ENCODE measurements around the gene KAT2B. TPM values are rescaled to one million over a fixed set of nuclear protein-coding genes. Genes with fewer than 3 reads are reported as not detected.

The KAT2B gene
- total and polyA plus RNA-seq, 4 donors: 7.5 to 58.5 (median 16.3) TPM

GRCh38 chr3:20068512-20069177 lies 28.4 kb downstream of the KAT2B start (continued):
- TF ChIP-seq TAF1 (conservative IDR thresholded peaks at IDR 0.05) (no peak), ATF3 (IDR thresholded peaks at IDR 0.05) (no peak), RXRA (IDR thresholded peaks at IDR 0.05) (no peak)

GRCh38 chr3:20069178-20069532 lies 28.9 kb downstream of the KAT2B start:
- DNase-seq (ENCODE audit: low spot score): no peak
- no peak overlapping the region for H3K9ac ChIP-seq (ENCODE audit: low read depth in 1 of 2, low read length in 2 of 2)
- H3K27me3 ChIP-seq (ENCODE audit: control insufficient read depth in 4 of 4, insufficient read depth in 4 of 4, low read length in 3 of 4): no peaks in the 10 kb centered on the region
- peaks cover 0 to 4% (median under 1%) of the 10 kb centered on the region in 4 donors for H3K36me3 ChIP-seq (ENCODE audit: control insufficient read depth in 4 of 4, insufficient read depth in 3 of 4, low read depth in 1 of 4, low read length in 3 of 4)
- no peak overlapping the region for H3K4me3 ChIP-seq (ENCODE audit: low read depth in 1 of 3, low read length in 3 of 3)
- no peaks in the 10 kb centered on the region for H3K9me3 ChIP-seq (ENCODE audit: control insufficient read depth in 4 of 4, low read length in 3 of 4)
- TF ChIP-seq EGR1 (IDR thresholded peaks at IDR 0.05; ENCODE audit: low read depth in 2 of 2): no peak
- no peak for TF ChIP-seq FOXA2 (IDR thresholded peaks at IDR 0.05)
- peaks cover 0 to 12% (median 2%) of the 10 kb centered on the region in 4 donors for H3K4me1 ChIP-seq (ENCODE audit: control insufficient read depth in 4 of 4, insufficient read depth in 4 of 4, low read length in 3 of 4)
- no peak overlapping the region for H3K27ac ChIP-seq (ENCODE audit: low read depth in 1 of 2, low read length in 2 of 2)

DNA sequence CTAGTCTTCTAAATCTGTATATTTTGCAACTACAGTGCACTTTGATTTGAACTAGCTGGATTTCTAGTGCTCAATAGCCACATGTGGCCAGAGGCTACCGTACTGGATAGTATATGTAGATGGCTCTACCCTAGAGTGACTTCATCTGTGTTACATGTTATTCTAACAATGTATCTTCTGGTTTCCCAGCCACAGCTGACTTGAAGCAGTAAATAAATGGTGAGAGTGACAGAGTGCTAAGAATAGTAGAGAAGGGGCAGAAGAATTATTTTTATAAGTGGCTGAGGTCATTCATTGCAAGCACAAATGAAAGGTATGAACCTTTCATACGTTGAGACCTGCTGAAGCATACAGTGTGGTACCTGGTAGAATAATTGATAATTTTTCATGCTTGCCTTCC lies 30.9 kb downstream of the KAT2B start:
- 95% methylated on average over 2 of the region's 2 CpGs for WGBS
- Histone ChIP-seq H3K27me3 (ENCODE audit: control insufficient read depth in 4 of 4, insufficient read depth in 4 of 4, low read length in 3 of 4) (no peaks in the 10 kb centered on the region), H3K9me3 (ENCODE audit: control insufficient read depth in 4 of 4, low read length in 3 of 4) (no peaks in the 10 kb centered on the region), H3K4me1 (ENCODE audit: control insufficient read depth in 4 of 4, insufficient read depth in 4 of 4, low read length in 3 of 4) (peaks cover 0 to 9% (median 0%) of the 10 kb centered on the region in 4 donors), H3K36me3 (ENCODE audit: control insufficient read depth in 4 of 4, insufficient read depth in 3 of 4, low read depth in 1 of 4, low read length in 3 of 4) (peaks cover 0 to 4% (median under 1%) of the 10 kb centered on the region in 4 donors), H3K27ac (ENCODE audit: low read depth in 1 of 2, low read length in 2 of 2) (no peak overlapping the region), H3K4me3 (ENCODE audit: low read depth in 1 of 3, low read length in 3 of 3) (no peak overlapping the region), H3K9ac (ENCODE audit: low read depth in 1 of 2, low read length in 2 of 2) (no peak overlapping the region)
- DNase-seq (ENCODE audit: low spot score): no peak
- TF ChIP-seq CTCF (IDR thresholded peaks at IDR 0.05; ENCODE audit: low read depth, low read length, missing input control) (no peak), TAF1 (conservative IDR thresholded peaks at IDR 0.05) (no peak), NR2F2 (IDR thresholded peaks at IDR 0.05) (no peak), FOXA1 (IDR thresholded peaks at IDR 0.05) (no peak), SP1 (IDR thresholded peaks at IDR 0.05) (no peak), HNF4A (conservative IDR thresholded peaks at IDR 0.05) (no peak)

DNA sequence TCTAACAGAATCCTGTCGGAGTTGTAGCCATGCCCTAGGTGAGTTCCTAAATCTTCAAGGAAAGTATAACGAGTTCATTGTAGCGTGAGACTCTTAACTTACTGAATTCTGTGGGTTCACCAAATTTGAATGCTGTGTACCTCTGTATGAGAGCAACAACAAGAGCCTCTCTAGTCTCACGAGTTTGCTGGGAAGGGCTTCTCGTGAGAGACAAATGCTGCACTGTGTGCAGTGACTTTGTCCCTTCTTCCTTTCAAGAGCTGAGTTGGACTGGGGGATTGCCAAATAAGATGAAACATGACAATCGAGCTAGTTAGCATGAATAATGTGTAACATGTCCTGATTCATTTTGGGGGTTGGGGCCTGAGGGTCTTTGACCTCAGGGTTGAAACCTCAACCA lies 32.2 kb downstream of the KAT2B start:
- TF ChIP-seq YY1 (IDR thresholded peaks at IDR 0.05): no peak
- 76% methylated on average over 6 of the region's 6 CpGs for WGBS
- Histone ChIP-seq H3K27ac (ENCODE audit: low read depth in 1 of 2, low read length in 2 of 2) (no peak overlapping the region), H3K9ac (ENCODE audit: low read depth in 1 of 2, low read length in 2 of 2) (no peak overlapping the region), H3K36me3 (ENCODE audit: control insufficient read depth in 4 of 4, insufficient read depth in 3 of 4, low read depth in 1 of 4, low read length in 3 of 4) (peaks cover 0 to 4% (median under 1%) of the 10 kb centered on the region in 4 donors), H3K4me3 (ENCODE audit: low read depth in 1 of 3, low read length in 3 of 3) (no peak overlapping the region), H3K27me3 (ENCODE audit: control insufficient read depth in 4 of 4, insufficient read depth in 4 of 4, low read length in 3 of 4) (no peaks in the 10 kb centered on the region), H3K9me3 (ENCODE audit: control insufficient read depth in 4 of 4, low read length in 3 of 4) (no peaks in the 10 kb centered on the region), H3K4me1 (ENCODE audit: control insufficient read depth in 4 of 4, insufficient read depth in 4 of 4, low read length in 3 of 4) (peaks cover 0 to 9% (median 0%) of the 10 kb centered on the region in 4 donors)
- DNase-seq (ENCODE audit: low spot score): no peak
